ENCODE measurements around the gene LIPT2.

LIPT2 gene

DNA sequence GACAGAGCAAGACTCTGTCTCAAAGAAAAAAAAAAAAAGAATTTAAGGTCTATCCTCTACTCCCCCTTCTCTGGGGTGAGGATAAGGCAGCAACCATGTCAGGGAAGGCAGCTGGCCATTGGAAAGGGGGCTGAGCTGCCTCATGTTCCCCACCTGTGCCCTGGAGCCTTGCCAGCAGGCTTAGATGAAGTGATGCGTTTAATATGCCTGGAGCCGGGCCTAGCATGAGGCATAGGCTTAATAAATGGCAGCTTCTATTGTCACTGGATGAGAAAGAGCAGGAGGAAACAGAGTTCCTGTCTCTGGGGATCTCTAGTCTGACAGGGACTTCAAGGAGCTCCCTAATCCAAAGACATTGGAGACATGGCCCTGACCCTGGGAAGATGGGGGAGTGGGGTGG lies 23.0 kb downstream of the LIPT2 start:
- no peak for DNase-seq (ENCODE audit: extremely low read depth, low read depth)
- TF ChIP-seq, protein P1, sequence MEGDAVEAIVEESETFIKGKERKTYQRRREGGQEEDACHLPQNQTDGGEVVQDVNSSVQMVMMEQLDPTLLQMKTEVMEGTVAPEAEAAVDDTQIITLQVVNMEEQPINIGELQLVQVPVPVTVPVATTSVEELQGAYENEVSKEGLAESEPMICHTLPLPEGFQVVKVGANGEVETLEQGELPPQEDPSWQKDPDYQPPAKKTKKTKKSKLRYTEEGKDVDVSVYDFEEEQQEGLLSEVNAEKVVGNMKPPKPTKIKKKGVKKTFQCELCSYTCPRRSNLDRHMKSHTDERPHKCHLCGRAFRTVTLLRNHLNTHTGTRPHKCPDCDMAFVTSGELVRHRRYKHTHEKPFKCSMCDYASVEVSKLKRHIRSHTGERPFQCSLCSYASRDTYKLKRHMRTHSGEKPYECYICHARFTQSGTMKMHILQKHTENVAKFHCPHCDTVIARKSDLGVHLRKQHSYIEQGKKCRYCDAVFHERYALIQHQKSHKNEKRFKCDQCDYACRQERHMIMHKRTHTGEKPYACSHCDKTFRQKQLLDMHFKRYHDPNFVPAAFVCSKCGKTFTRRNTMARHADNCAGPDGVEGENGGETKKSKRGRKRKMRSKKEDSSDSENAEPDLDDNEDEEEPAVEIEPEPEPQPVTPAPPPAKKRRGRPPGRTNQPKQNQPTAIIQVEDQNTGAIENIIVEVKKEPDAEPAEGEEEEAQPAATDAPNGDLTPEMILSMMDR (IDR thresholded peaks at IDR 0.05; ENCODE audit: low read depth, low read length) = no peak

DNA sequence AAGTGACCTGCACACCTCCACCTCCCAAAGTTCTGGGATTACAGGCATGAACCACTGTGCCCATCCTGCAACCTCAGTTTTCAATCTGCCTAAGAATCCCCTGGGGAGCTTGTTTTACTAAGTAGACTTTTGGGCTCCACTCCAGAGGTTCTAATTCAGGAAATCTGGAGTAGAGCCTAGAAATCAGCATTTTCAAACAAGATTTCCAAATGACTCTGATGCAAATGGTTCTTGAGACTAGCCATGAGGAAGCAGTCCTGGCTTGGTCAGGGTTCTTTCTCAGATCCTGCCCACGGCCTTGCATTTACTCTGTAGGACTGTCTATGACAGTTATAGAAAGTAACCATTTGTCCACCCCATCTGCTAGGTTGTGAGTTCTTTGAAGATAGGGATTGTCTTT lies 24.6 kb downstream of the LIPT2 start:
- TF ChIP-seq, protein P1 (IDR thresholded peaks at IDR 0.05; ENCODE audit: low read depth, low read length) = no peak
- no peak for DNase-seq (ENCODE audit: extremely low read depth, low read depth)

DNA sequence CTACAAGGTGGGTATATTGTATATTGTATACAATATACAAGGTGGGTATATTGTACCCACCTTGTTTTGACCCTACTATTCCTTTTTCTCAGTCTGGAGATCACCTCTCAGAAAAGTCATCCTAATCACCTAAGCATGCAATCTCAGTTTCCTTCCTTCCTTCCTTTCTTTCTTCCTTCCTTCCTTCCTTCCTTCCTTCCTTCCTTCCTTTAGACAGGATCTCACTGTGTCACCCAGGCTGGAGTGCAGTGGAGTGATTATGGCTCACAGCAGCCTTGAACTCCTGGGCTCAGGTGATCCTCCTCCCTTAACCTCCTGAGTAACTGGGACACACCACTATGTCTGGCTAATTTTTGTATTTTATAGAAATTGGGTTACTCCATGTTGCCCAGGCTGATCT lies 25.0 kb downstream of the LIPT2 start:
- TF ChIP-seq, protein P1 (IDR thresholded peaks at IDR 0.05; ENCODE audit: low read depth, low read length) = no peak
- DNase-seq (ENCODE audit: extremely low read depth, low read depth) = no peak

DNA sequence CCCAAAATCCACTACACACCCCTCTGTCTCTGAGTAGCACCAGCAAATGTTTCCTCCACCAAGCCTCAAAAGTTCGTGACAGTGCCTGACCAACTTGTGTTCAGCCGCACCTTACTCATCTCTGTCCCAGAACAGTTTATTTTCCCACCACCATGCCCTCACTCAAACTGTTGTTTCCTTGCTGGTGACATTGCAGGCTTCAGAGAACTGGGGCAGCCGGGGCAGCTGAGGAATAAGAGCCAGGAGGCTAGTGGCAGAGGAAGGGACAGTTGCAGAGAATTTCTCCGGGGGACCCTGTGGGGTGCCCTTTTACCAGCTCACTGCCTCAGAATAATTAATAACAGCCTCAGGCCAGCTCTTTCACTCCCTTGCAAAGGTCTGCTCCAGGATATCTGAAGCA lies 25.5 kb downstream of the LIPT2 start:
- TF ChIP-seq, protein P1 (IDR thresholded peaks at IDR 0.05; ENCODE audit: low read depth, low read length) = no peak

DNA sequence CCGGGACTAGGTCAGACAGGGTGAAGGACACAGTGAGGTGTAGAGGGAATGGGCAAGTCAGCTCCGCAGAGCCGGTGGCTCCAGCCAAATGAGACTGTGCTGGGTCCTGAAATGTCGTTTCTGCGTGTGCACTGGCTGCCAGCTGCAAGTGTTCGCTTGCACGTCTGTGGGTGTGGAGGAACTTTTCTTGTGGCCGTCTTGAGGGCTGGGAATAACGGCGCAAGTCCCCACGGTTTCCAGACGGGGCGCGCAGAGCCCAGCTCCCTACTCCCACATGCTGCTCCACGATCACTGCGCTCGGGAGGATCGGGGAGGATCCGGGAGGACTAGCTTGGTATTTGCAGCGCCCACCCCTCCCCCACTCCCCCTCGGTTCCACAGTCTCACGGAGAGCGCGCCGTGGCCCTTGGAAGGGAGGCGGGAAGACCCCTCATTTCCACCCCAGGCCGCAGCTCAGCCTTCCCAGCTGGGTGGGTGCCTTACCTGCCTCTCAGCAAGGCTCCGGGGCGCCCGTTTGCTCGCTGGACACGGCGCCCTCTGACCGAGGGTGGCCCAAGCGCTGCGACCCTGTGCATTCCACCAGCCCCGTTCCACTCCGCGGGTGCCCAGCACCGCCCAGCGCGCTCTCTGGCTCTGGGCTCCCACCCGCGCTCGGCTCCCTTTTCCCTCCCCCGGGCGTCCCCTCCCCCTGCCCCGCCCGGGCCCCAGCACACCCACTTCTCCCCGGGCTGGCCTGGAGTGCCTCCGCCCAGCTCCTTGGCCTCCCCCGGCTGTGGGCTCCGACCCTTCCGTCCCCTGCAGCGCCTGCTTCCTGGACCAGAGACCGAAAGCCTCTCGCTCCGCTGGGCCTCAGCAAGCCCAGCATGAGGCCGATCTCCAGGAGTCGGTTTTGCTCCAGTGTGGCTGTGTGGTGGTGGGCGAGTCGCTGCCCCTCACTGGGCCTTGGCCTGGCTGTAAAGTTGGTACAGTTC lies 26.3 kb downstream of the LIPT2 start, which contains the start of gene KCNE3:
KCNE3 (minus strand) TSS at position 634 of the 970 bp plus-strand sequence. CDS start 9,986 bp downstream, outside the sequence.
- DNase-seq (ENCODE audit: extremely low read depth, low read depth) = no peak
- TF ChIP-seq, protein P1 (IDR thresholded peaks at IDR 0.05; ENCODE audit: low read depth, low read length) = no peak

More for the DNA sequence above, 25.5 kb downstream of the LIPT2 start:
- no peak for DNase-seq (ENCODE audit: extremely low read depth, low read depth)

DNA sequence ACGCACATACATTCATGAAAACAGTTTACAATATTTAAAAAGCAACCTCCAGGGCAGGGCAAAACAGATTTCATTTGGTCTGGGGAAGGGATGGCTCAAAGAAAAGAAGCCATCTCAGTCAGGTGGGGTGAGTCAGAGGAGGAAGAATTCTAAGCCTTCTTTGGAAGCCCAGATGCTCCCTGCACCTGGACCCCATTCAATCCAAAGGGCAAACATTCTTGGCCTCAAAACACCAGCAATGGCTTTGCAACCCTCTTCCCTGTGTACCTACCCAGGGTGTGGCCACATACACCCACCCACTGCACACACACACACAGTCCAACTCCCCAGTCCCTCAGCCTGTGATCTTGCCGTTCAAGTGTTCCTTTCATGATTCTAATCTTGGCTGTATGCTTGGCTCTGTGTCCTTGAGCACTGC lies 28.2 kb downstream of the LIPT2 start:
- DNase-seq (ENCODE audit: extremely low read depth, low read depth) = no peak
- TF ChIP-seq, protein P1 (IDR thresholded peaks at IDR 0.05; ENCODE audit: low read depth, low read length) = no peak

DNA sequence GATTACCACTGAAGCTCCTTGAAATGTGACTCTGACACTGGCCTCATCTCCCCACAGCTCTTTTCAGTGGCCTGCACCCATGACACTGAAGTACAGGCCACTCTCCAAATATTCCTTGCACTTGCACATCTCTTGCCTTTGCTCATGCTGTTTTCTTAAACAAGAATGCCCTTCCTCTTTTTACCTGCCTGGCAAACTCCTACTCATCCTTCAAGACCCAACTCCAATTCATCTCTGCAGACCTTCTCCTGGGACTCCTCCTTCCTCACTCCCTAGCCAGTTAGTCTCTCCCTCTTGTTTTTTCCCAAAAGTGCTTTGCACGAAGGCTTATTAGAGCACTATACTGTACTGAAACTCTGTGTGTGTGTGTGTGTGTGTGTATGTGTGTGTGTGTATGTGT lies 28.8 kb downstream of the LIPT2 start:
- no peak for DNase-seq (ENCODE audit: extremely low read depth, low read depth)
- TF ChIP-seq, protein P1 (IDR thresholded peaks at IDR 0.05; ENCODE audit: low read depth, low read length) = no peak

Data from AG09319 (cell line).